Endothelial cell of umbilical vein (primary cell): ENCODE results near the gene ACSS1. TPM values are rescaled to one million over a fixed set of nuclear protein-coding genes. Genes with fewer than 3 reads are reported as not detected.

Experiments
- BruUV-seq: library from RNA; stranded (reverse); fragments of 400-500 nt; replicated peaks from 2 replicates; lab custom pipeline; 2021; lab: Mats Ljungman, UMichigan
- CTCF ChIA-PET: fragments of 300-600, 350-600 bp; sonication (Branson Sonifier 250); formaldehyde crosslinking; loops from one replicate; lab custom pipeline; 2021; ENCODE audit warnings: antibody characterized with exemption, inconsistent platforms; lab: Charles Lee
- POLR2A ChIA-PET: fragments of 300-600, 350-600 bp; sonication (Branson Sonifier 250); formaldehyde crosslinking; loops from one replicate; lab custom pipeline; 2021; ENCODE audit warnings: antibody characterized with exemption, inconsistent platforms; lab: Charles Lee
- DNase-seq: peaks from one replicate; pipeline ENCODE4 v3.0.0-alpha.2; 2011; ENCODE audit warnings: low read depth, low spot score
- FAIRE-seq: peaks from 2 replicates; lab custom pipeline; 2011; peaks lifted over from hg19 to GRCh38; lab: Jason Lieb, UNC
- H2AFZ ChIP-seq: 2 replicates; pipeline ENCODE4 v1.6.0; 2012; ENCODE audit warnings: low read depth, low read length, control low read depth, inconsistent platforms
- H3K27ac ChIP-seq: 2 replicates; pipeline ENCODE4 v1.5.1; 2011; ENCODE audit warnings: low read depth, mild to moderate bottlenecking, control low read depth, low read length, moderate library complexity; ENCODE audit not compliant: insufficient read depth
- H3K27me3 ChIP-seq, 2 experiments: 2 replicates each; pipeline versions ENCODE4 v1.6.0 to v1.6.1; 2011; ENCODE audit warnings: low read length in 2 of 2, mixed read lengths in 1 of 2; ENCODE audit not compliant: control insufficient read depth in 2 of 2, insufficient read depth in 2 of 2
- H3K36me3 ChIP-seq, 2 experiments: 2 replicates in 1 of 2; 3 replicates in 1 of 2; pipeline ENCODE4 v1.5.1; 2011; ENCODE audit warnings: low read length in 2 of 2, mild to moderate bottlenecking in 1 of 2, moderate library complexity in 1 of 2; ENCODE audit not compliant: control insufficient read depth in 2 of 2, insufficient read depth in 2 of 2; ENCODE audit errors: extremely low read depth in 1 of 2
- H3K4me1 ChIP-seq: 3 replicates; pipeline ENCODE4 v1.5.1; 2011; ENCODE audit warnings: mild to moderate bottlenecking, low read length; ENCODE audit not compliant: control insufficient read depth, insufficient read depth; ENCODE audit errors: extremely low read depth
- H3K4me2 ChIP-seq: 2 replicates; pipeline ENCODE4 v1.6.1; 2011; ENCODE audit warnings: low read length, control low read depth, mixed read lengths; ENCODE audit not compliant: insufficient read depth
- H3K4me3 ChIP-seq, 3 experiments: fragments of 200-600 bp in 1 of 3; sonication (generic), shearing (Covaris generic) in 1 of 3; replicated peaks in 1 of 3; 2 replicates each; pipeline ENCODE4 v1.5.1; 2011 to 2016; ENCODE audit warnings: control low read depth in 3 of 3, low read length in 3 of 3, mild to moderate bottlenecking in 2 of 3, inconsistent platforms in 1 of 3, low read depth in 1 of 3, moderate library complexity in 1 of 3; ENCODE audit not compliant: insufficient read depth in 1 of 3
- H3K79me2 ChIP-seq: 2 replicates; pipeline ENCODE4 v1.6.0; 2012; ENCODE audit warnings: low read length, inconsistent platforms; ENCODE audit not compliant: control insufficient read depth, insufficient read depth
- H3K9ac ChIP-seq: replicated peaks from 2 replicates; pipeline ENCODE3; 2011; ENCODE audit warnings: low read length, control low read depth; ENCODE audit not compliant: insufficient read depth; ENCODE audit errors: extremely low read depth
- H3K9me1 ChIP-seq: replicated peaks from 3 replicates; pipeline ENCODE4 v1.6.0; 2011; ENCODE audit warnings: mild to moderate bottlenecking, low read length; ENCODE audit not compliant: control insufficient read depth, insufficient read depth; ENCODE audit errors: extremely low read depth
- H3K9me3 ChIP-seq: replicated peaks from 2 replicates; pipeline ENCODE4 v1.5.1; 2012; ENCODE audit warnings: low read length, inconsistent platforms; ENCODE audit not compliant: control insufficient read depth, insufficient read depth
- H4K20me1 ChIP-seq: replicated peaks from 2 replicates; pipeline ENCODE3; 2011; ENCODE audit warnings: mild to moderate bottlenecking, low read length; ENCODE audit not compliant: control insufficient read depth, insufficient read depth; ENCODE audit errors: extremely low read depth
- CTCF ChIP-seq, 2 donors: IDR thresholded peaks; 1 replicate in 1 of 2; 2 replicates in 1 of 2; pipeline ENCODE4 v1.5.1; 2011; ENCODE audit warnings: low read length in 2 of 2, mild to moderate bottlenecking in 2 of 2, moderate library complexity in 2 of 2, control low read depth in 1 of 2, inconsistent platforms in 1 of 2, low read depth in 1 of 2; ENCODE audit not compliant: insufficient read depth in 1 of 2; ENCODE audit errors: extremely low read depth in 1 of 2
- FOS ChIP-seq: IDR thresholded peaks from 2 replicates; pipeline ENCODE4 v1.6.1; 2011; ENCODE audit warnings: mild to moderate bottlenecking, low read length, moderate library complexity, borderline replicate concordance; ENCODE audit not compliant: insufficient read depth
- GATA2 ChIP-seq: IDR thresholded peaks from 2 replicates; pipeline ENCODE4 v1.7.0; 2011; ENCODE audit warnings: low read depth, mild to moderate bottlenecking, moderate library complexity, mixed read lengths, low read length; ENCODE audit not compliant: insufficient read length, insufficient read depth
- JUN ChIP-seq: IDR thresholded peaks from 2 replicates; pipeline ENCODE4 v1.6.1; 2011; ENCODE audit warnings: borderline replicate concordance, low read depth; ENCODE audit not compliant: insufficient read length, insufficient read depth
- MAX ChIP-seq: IDR thresholded peaks from 2 replicates; pipeline ENCODE4 v1.6.1; 2011; ENCODE audit not compliant: insufficient read depth, insufficient read length
- MYC ChIP-seq: IDR thresholded peaks from one replicate; pipeline ENCODE4 v1.6.1; 2011; ENCODE audit warnings: mild to moderate bottlenecking, low read depth, low read length
- POLR2A ChIP-seq: IDR thresholded peaks from 2 replicates; pipeline ENCODE4 v1.6.1; 2012; ENCODE audit warnings: low read depth, mild to moderate bottlenecking, control low read depth, low read length
- POLR2AphosphoS5 ChIP-seq: IDR thresholded peaks from 2 replicates; pipeline ENCODE4 v1.6.1; 2012; ENCODE audit warnings: low read depth, mild to moderate bottlenecking, control low read depth, low read length, moderate library complexity; ENCODE audit not compliant: insufficient read depth
- dilution Hi-C: fragments of 300-500 bp; cut with MboI; formaldehyde crosslinking; loops from one replicate; pipeline ENCODE4 v1.15.0; 2019; ENCODE audit warnings: low sequenced_read_pairs; ENCODE audit not compliant: extremely low pct_ligation_motif_present
- intact Hi-C: fragments of 100-400 bp; cut with micrococcal nuclease; formaldehyde crosslinking; loops from one replicate; pipeline ENCODE4 v1.10.0; 2022
- polyA plus RNA-seq, 4 experiments: library from polyadenylated mRNA; depleted of rRNA in 3 of 4; stranded (reverse) in 3 of 4; unstranded in 1 of 4; fragments of >200 nt; gene quantifications; 2 replicates each; pipeline versions ENCODE4 v1.2.1 to v1.2.3, GENCODE V29; 2011 to 2012; ENCODE audit warnings: missing spikeins in 1 of 4
- total RNA-seq: library from RNA; stranded (reverse); gene quantifications from 2 replicates; pipeline ENCODE4 v1.2.3, GENCODE V29; 2021

ACSS1 gene
- total and polyA plus RNA-seq, 2 donors (not counting 3 experiments of a cell fraction or from before 2014, with no cell fraction given) = 6.2 to 17.9 TPM

GRCh38 chr20:25018425-25018824 lies 39.5 kb downstream of the ACSS1 start:
- Histone ChIP-seq H3K79me2 (no peaks in the 10 kb centered on the region), H3K9ac (no peak overlapping the region), H3K9me3 (no peaks in the 10 kb centered on the region), H3K27ac (no peak overlapping the region), H3K27me3 (no peaks in the 10 kb centered on the region), H3K36me3 (no peaks in the 10 kb centered on the region), H4K20me1 (no peaks in the 10 kb centered on the region), H3K9me1 (no peaks in the 10 kb centered on the region), H2AFZ (no peak overlapping the region), H3K4me1 (no peaks in the 10 kb centered on the region), H3K4me3 (no peak overlapping the region), H3K4me2 (no peak overlapping the region)
- no peak for TF ChIP-seq JUN
- no peak for TF ChIP-seq POLR2A
- TF ChIP-seq CTCF (IDR thresholded peaks at IDR 0.05; ENCODE audit: extremely low read depth in 1 of 2, insufficient read depth in 1 of 2, low read depth in 1 of 2, low read length in 2 of 2) = no peak
- no peak for TF ChIP-seq MAX
- TF ChIP-seq FOS = no peak
- TF ChIP-seq POLR2AphosphoS5 = no peak
- TF ChIP-seq MYC = no peak
- TF ChIP-seq GATA2 = no peak
- DNase-seq (no peak), FAIRE-seq (no peak)
- POLR2A ChIA-PET = no interaction called here
- intact Hi-C loops = no loop called here
- dilution Hi-C loops = no loop called here
- BruUV-seq = no TSS peak
- CTCF ChIA-PET = no interaction called here
